Inflammatory macrophage treated with lipopolysaccharide for 4 hours (primary cell): ENCODE data around the gene FOXD2.

Experiments
- DNase-seq: peaks from one replicate; pipeline ENCODE4 v3.0.0-alpha.2; 2020

Gene FOXD2

GRCh38 chr1:47437447-47438164 lies at the start of gene FOXD2:
TSS of gene FOXD2 (plus strand) at chr1:47438044. CDS start at chr1:47438136, 92 bp downstream.
- DNase-seq: peak; percentile 91

GRCh38 chr1:47388891-47389238 lies 49.0 kb upstream of the FOXD2 start:
- peak; percentile 52 for DNase-seq

GRCh38 chr1:47389731-47390130 lies 48.1 kb upstream of the FOXD2 start:
- DNase-seq: no peak

GRCh38 chr1:47390843-47391242 lies 47.0 kb upstream of the FOXD2 start:
- no peak for DNase-seq

- DNase-seq: no peak
Observed at GRCh38 chr1:47393141-47393540, 44.7 kb upstream of the FOXD2 start.

GRCh38 chr1:47395433-47395832 lies 42.4 kb upstream of the FOXD2 start:
- no peak for DNase-seq

- no peak for DNase-seq
Observed at GRCh38 chr1:47396671-47397196, 41.1 kb upstream of the FOXD2 start.

- no peak for DNase-seq
Observed at GRCh38 chr1:47399138-47399845, 38.6 kb upstream of the FOXD2 start.

GRCh38 chr1:47399846-47400155 lies 38.0 kb upstream of the FOXD2 start:
- no peak for DNase-seq

GRCh38 chr1:47401761-47402160 lies 36.1 kb upstream of the FOXD2 start:
- DNase-seq: no peak

- no peak for DNase-seq
Observed at GRCh38 chr1:47402591-47402990, 35.3 kb upstream of the FOXD2 start.

- no peak for DNase-seq
Observed at GRCh38 chr1:47403321-47403910, 34.4 kb upstream of the FOXD2 start.

- peak; percentile 37 for DNase-seq
Observed at GRCh38 chr1:47405697-47406096, 32.1 kb upstream of the FOXD2 start.

GRCh38 chr1:47406966-47407365 lies 30.9 kb upstream of the FOXD2 start:
- no peak for DNase-seq

- DNase-seq: no peak
Observed at GRCh38 chr1:47407481-47407880, 30.4 kb upstream of the FOXD2 start.

- DNase-seq: no peak
Observed at GRCh38 chr1:47409311-47410067, 28.4 kb upstream of the FOXD2 start.

GRCh38 chr1:47410068-47410455 lies 27.8 kb upstream of the FOXD2 start:
- DNase-seq: no peak

GRCh38 chr1:47411436-47411835 lies 26.4 kb upstream of the FOXD2 start:
- DNase-seq: peak; percentile 40

- DNase-seq: no peak
Observed at GRCh38 chr1:47412437-47412836, 25.4 kb upstream of the FOXD2 start.

- no peak for DNase-seq
Observed at GRCh38 chr1:47415728-47416318, 22.0 kb upstream of the FOXD2 start, which contains the start of gene FOXE3. TSS of gene FOXE3 (plus strand) at chr1:47416285. CDS start at chr1:47416316, 31 bp downstream.

GRCh38 chr1:47416319-47417169 lies 21.3 kb upstream of the FOXD2 start:
- no peak for DNase-seq
